Common myeloid progenitor, CD34-positive (primary cell): ENCODE results near the gene SLC23A2.

ENCODE experiments used
- CTCF ChIA-PET: fragments of 350-600 bp; sonication (Branson Sonifier 250); formaldehyde crosslinking; loops from one replicate; lab custom pipeline; 2021; ENCODE audit warnings: antibody characterized with exemption; lab: Charles Lee
- POLR2A ChIA-PET: fragments of 350-600 bp; sonication (Branson Sonifier 250); formaldehyde crosslinking; loops from one replicate; lab custom pipeline; 2021; ENCODE audit warnings: antibody characterized with exemption; lab: Charles Lee
- DNase-seq, 3 donors: peaks; one replicate each; pipeline versions ENCODE4 v3.0.0 to v3.0.0-alpha.2; 2013
- H3K27ac ChIP-seq, 2 experiments: 1 replicate in 1 of 2; 2 replicates in 1 of 2; pipeline ENCODE4 v1.7.0; 2013; ENCODE audit warnings: inconsistent platforms in 2 of 2, low read length in 2 of 2, mild to moderate bottlenecking in 2 of 2, low read depth in 1 of 2, moderate library complexity in 1 of 2; ENCODE audit not compliant: severe bottlenecking in 2 of 2, insufficient read depth in 1 of 2, poor library complexity in 1 of 2
- H3K27me3 ChIP-seq, 5 experiments: replicated peaks in 2 of 5; 1 replicate in 3 of 5; 2 replicates in 2 of 5; pipeline versions ENCODE4 v1.6.1 to v1.7.0; 2013; ENCODE audit warnings: low read length in 4 of 5, mild to moderate bottlenecking in 2 of 5, moderate library complexity in 2 of 5, inconsistent platforms in 1 of 5; ENCODE audit not compliant: insufficient read depth in 5 of 5, control insufficient read depth in 4 of 5
- H3K36me3 ChIP-seq, 4 experiments: 1 replicate in 2 of 4; 2 replicates in 2 of 4; pipeline versions ENCODE4 v1.6.1 to v1.7.0; 2013; ENCODE audit warnings: low read length in 3 of 4, control low read depth in 1 of 4, mild to moderate bottlenecking in 1 of 4; ENCODE audit not compliant: control insufficient read depth in 4 of 4, insufficient read depth in 4 of 4
- H3K4me1 ChIP-seq, 4 experiments: 1 replicate in 3 of 4; 2 replicates in 1 of 4; pipeline versions ENCODE4 v1.6.1 to v1.7.1; 2013; ENCODE audit warnings: low read length in 3 of 4, mild to moderate bottlenecking in 3 of 4, control low read depth in 1 of 4, inconsistent platforms in 1 of 4, moderate library complexity in 1 of 4; ENCODE audit not compliant: control insufficient read depth in 4 of 4, insufficient read depth in 4 of 4; ENCODE audit errors: control extremely low read depth in 1 of 4
- H3K4me3 ChIP-seq, 7 experiments: 1 replicate in 4 of 7; 2 replicates in 3 of 7; pipeline versions ENCODE4 v1.5.1 to v1.7.0; 2013; ENCODE audit warnings: mild to moderate bottlenecking in 7 of 7, low read length in 6 of 7, moderate library complexity in 6 of 7, inconsistent platforms in 2 of 7, low read depth in 2 of 7, control low read depth in 1 of 7; ENCODE audit not compliant: insufficient read depth in 4 of 7, control insufficient read depth in 1 of 7; ENCODE audit errors: extremely low read depth in 1 of 7
- H3K9me3 ChIP-seq, 5 experiments: 1 replicate in 4 of 5; 2 replicates in 1 of 5; pipeline versions ENCODE4 v1.6.1 to v1.7.1; 2013; ENCODE audit warnings: low read length in 4 of 5, mild to moderate bottlenecking in 2 of 5, inconsistent platforms in 1 of 5, low read depth in 1 of 5, moderate library complexity in 1 of 5; ENCODE audit not compliant: control insufficient read depth in 4 of 5, insufficient read depth in 2 of 5; ENCODE audit errors: control extremely low read depth in 1 of 5
- WGBS: methylation state at CpG from one replicate; pipeline ENCODE4 v1.1.5; 2013; ENCODE audit not compliant: insufficient coverage; 5-methylcytosine and 5-hydroxymethylcytosine counted together

Gene SLC23A2

DNA sequence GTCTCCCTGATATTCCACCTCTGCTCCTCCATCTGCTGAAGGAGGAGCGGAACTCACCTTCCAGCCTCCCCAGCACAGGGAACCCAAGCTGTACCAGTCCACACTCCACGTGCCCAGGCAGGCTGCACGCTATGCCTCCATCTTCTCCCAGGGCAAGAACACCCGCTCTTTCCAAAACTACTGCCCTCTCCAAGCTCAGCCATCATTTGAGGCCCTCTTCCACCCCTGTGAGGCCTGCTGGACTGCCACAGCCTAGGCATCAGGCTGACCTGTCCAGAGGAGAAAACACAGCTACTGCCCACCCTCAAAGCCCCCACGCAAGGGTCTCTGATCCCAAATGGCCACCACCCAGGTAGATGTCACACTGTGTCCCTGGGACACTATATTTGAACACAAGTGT lies 179.7 kb downstream of the SLC23A2 start:
- peaks cover 5 to 30% (median 23%) of the 10 kb centered on the region in 4 experiments for H3K4me1 ChIP-seq
- no peak for DNase-seq
- H3K27ac ChIP-seq = no peak overlapping the region
- H3K9me3 ChIP-seq = no peaks in the 10 kb centered on the region
- ChIA-PET POLR2A (no interaction called here), CTCF (no interaction called here)
- WGBS = 96% methylated on average over 4 of the region's 5 CpGs
- peak overlapping the region in 5 of 7 experiments; percentile 73 to 90 (median 83) for H3K4me3 ChIP-seq
- H3K36me3 ChIP-seq = peaks cover 0 to 41% (median 24%) of the 10 kb centered on the region in 4 experiments
- no peaks in the 10 kb centered on the region for H3K27me3 ChIP-seq

DNA sequence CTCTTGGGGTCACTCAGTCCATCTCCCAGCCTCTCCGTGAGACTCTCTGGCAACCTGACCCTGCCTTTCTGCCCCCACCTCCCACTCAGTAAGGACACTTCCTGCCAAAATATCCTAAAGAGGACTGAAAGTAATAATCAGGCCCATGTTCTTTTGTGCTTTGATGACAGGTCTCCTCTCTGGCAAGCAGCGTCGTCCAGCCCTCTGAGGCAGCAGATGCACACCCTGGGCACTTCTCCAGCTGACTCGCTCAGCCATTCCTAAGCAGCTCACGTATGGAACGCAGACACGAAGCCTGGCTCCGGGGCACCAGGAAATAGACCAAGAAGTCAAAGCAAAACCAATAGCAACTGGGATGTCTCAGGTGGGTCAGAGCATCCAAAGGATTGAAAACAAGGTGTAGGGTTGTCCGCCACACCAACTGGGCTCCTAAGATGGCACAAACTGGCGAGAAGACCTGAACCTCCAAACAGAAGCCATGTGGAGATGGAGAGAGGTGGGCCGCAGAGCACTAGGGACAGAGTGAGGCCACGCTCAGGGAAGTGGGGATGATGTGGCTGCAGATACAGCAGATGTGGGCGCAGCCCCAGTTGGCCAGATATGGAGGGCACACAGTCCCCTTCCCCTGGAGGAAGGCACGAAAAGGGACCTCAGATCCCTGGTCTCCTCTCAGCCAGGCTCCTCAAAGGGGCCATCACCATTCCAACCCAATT lies 180.3 kb downstream of the SLC23A2 start:
- 98% methylated on average over 13 of the region's 14 CpGs for WGBS
- DNase-seq = no peak
- H3K4me3 ChIP-seq = peak overlapping the region in 1 of 7 experiments; percentile 86
- peaks cover 5 to 35% (median 24%) of the 10 kb centered on the region in 4 experiments for H3K4me1 ChIP-seq
- no peaks in the 10 kb centered on the region for H3K27me3 ChIP-seq
- H3K9me3 ChIP-seq = no peaks in the 10 kb centered on the region
- ChIA-PET POLR2A (no interaction called here), CTCF (interaction anchor here (1.0 to 1.4 kb wide), 5 partner anchors 16 to 135 kb away, joined by 3 to 4 read pairs (median 3); no protein-coding TSS in a partner anchor)
- no peak overlapping the region for H3K27ac ChIP-seq
- peaks cover 0 to 41% (median 24%) of the 10 kb centered on the region in 4 experiments for H3K36me3 ChIP-seq

DNA sequence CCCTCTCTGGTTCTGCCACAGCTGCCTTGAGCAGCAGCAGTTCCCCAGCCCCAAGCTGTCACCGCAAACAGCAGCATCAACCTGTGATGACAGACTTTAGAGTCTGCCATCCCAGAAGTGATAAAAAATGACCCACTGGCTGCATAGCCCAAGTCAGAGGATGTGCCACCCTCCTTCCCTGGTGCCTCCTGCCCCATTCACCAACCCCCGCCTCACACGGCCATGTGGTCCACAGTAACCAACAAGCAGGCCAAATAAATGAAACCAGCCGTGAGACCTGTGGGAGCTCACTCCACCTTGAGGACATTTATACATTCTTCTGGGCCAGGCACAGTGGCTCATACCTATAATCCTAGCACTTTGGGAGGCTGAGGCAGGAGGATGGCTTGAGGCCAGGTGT lies 181.4 kb downstream of the SLC23A2 start:
- WGBS = 100% methylated on average over 3 of the region's 4 CpGs
- Histone ChIP-seq H3K9me3 (no peaks in the 10 kb centered on the region), H3K4me3 (no peak overlapping the region), H3K4me1 (peaks cover 7 to 46% (median 35%) of the 10 kb centered on the region in 4 experiments), H3K27ac (no peak overlapping the region), H3K36me3 (peaks cover 0 to 41% (median 24%) of the 10 kb centered on the region in 4 experiments), H3K27me3 (no peaks in the 10 kb centered on the region)
- CTCF ChIA-PET = interaction anchor here (1.0 to 1.4 kb wide), 5 partner anchors 17 to 136 kb away, joined by 3 to 4 read pairs (median 3); no protein-coding TSS in a partner anchor
- no peak for DNase-seq
- POLR2A ChIA-PET = no interaction called here

DNA sequence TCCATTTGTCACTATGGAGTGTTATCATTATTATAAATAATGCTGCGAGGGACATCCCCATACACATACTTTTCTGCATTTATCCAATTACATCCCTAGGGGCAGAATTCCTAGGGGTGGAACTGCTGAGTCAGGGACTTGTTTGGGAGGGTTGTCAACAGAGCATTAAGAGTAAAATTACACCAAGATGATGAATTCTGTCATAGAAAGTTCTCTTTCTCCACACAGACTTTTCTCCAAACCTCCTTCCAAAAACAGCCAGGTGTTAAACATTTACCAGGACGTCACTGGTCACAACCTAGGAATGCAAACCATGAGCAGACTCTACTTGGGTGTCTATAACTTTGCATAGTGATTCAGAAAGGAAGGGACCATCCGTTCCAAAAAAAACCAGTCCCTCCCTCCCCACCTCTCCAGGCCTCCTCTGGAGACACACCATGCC lies 184.1 kb downstream of the SLC23A2 start:
- DNase-seq = no peak
- H3K4me1 ChIP-seq = peaks cover 9 to 60% (median 50%) of the 10 kb centered on the region in 4 experiments
- no CpG with 5 or more reads among the region's 3 CpGs for WGBS
- no peaks in the 10 kb centered on the region for H3K9me3 ChIP-seq
- no peak overlapping the region for H3K27ac ChIP-seq
- CTCF ChIA-PET = interaction anchor here (0.8 to 6.6 kb wide), 3 partner anchors 20 to 138 kb away, joined by 3 to 42 read pairs (median 5); no protein-coding TSS in a partner anchor
- H3K4me3 ChIP-seq = no peak overlapping the region
- POLR2A ChIA-PET = no interaction called here
- H3K27me3 ChIP-seq = no peaks in the 10 kb centered on the region
- peaks cover 0 to 45% (median 24%) of the 10 kb centered on the region in 4 experiments for H3K36me3 ChIP-seq

DNA sequence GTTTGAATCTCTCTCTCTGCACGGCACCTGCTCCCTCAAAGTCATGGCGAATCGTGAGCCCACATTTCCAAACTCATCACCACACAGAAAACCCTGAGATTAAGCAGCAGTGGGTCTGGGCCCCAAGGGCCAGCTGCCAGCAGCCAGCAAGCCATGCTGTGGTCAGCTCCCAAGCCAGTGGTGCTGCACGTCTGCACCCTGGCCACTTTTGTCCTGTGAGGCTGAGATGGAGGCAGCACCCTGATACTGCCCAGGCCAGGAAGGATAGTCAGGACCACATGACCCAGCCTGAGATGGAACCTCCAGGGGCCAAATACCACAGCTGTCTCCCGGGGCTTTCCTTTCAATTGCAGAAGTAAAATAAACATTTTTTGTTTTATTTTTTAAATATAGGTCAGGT lies 185.7 kb downstream of the SLC23A2 start:
- peaks cover 18 to 60% (median 54%) of the 10 kb centered on the region in 4 experiments for H3K4me1 ChIP-seq
- no peaks in the 10 kb centered on the region for H3K9me3 ChIP-seq
- POLR2A ChIA-PET = no interaction called here
- peak in 2 of 3 donors; percentile 57 to 59 for DNase-seq
- peak overlapping the region in 1 of 2 experiments; percentile 95 for H3K27ac ChIP-seq
- CTCF ChIA-PET = interaction anchor here (1.0 to 6.6 kb wide), 10 partner anchors 11 to 141 kb away, joined by 3 to 42 read pairs (median 4); no protein-coding TSS in a partner anchor
- WGBS = 79% methylated on average over 4 of the region's 5 CpGs
- no peaks in the 10 kb centered on the region for H3K27me3 ChIP-seq
- peaks cover 0 to 37% (median 18%) of the 10 kb centered on the region in 4 experiments for H3K36me3 ChIP-seq
- peak overlapping the region in 4 of 7 experiments; percentile 16 to 67 (median 30) for H3K4me3 ChIP-seq

DNA sequence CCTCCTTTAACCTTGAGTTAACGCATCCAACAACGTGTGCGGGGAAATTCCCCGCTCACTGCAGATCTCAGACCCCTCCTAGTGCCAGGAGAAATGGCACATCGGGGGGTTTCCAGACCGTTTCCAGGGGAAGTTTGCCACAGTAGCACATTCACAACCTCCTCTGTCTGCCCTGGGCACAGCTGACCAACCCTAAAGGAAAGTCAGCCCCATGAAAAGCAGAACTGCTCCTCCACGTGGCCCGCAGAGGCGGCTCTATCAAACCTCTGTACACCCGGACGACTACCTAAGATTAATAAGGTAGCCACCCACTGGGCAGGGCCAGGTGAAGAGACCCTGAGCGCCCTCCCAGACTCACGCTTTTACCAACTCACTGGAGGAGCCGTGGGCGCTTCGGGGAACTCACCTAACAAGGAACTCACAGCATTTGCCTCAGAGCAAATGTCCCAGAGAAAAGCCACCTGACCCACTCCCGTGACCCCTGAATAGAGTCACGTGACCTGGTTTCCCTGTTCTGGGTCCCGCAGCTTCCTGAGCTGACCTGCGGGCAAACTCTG lies 186.5 kb downstream of the SLC23A2 start:
- Histone ChIP-seq H3K27me3 (no peaks in the 10 kb centered on the region), H3K9me3 (no peaks in the 10 kb centered on the region), H3K36me3 (peaks cover 0 to 37% (median 15%) of the 10 kb centered on the region in 4 experiments), H3K4me1 (peaks cover 23 to 67% (median 63%) of the 10 kb centered on the region in 4 experiments), H3K4me3 (peak overlapping the region in 6 of 7 experiments; percentile 15 to 67 (median 60)), H3K27ac (peak overlapping the region; percentile 93 to 95)
- 4% methylated on average over 20 of the region's 20 CpGs for WGBS
- DNase-seq = peak; percentile 90 to 99 (median 98)
- ChIA-PET POLR2A (interaction anchor here (1.0 to 1.2 kb wide), 5 partner anchors 18 to 48 kb away, joined by 3 to 10 read pairs (median 3); no protein-coding TSS in a partner anchor), CTCF (interaction anchor here (0.7 to 6.6 kb wide), 12 partner anchors 15 to 142 kb away, joined by 3 to 42 read pairs (median 4); no protein-coding TSS in a partner anchor)
